ENCODE results near the gene CEP97.
"Not testable (repeated sequence)": the region's sequence is repeated elsewhere in the genome, so short reads cannot be mapped to it uniquely, and the experiment has no call there.

The CEP97 gene, protein sequence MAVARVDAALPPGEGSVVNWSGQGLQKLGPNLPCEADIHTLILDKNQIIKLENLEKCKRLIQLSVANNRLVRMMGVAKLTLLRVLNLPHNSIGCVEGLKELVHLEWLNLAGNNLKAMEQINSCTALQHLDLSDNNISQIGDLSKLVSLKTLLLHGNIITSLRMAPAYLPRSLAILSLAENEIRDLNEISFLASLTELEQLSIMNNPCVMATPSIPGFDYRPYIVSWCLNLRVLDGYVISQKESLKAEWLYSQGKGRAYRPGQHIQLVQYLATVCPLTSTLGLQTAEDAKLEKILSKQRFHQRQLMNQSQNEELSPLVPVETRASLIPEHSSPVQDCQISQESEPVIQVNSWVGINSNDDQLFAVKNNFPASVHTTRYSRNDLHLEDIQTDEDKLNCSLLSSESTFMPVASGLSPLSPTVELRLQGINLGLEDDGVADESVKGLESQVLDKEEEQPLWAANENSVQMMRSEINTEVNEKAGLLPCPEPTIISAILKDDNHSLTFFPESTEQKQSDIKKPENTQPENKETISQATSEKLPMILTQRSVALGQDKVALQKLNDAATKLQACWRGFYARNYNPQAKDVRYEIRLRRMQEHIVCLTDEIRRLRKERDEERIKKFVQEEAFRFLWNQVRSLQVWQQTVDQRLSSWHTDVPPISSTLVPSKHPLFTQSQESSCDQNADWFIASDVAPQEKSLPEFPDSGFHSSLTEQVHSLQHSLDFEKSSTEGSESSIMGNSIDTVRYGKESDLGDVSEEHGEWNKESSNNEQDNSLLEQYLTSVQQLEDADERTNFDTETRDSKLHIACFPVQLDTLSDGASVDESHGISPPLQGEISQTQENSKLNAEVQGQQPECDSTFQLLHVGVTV

DNA sequence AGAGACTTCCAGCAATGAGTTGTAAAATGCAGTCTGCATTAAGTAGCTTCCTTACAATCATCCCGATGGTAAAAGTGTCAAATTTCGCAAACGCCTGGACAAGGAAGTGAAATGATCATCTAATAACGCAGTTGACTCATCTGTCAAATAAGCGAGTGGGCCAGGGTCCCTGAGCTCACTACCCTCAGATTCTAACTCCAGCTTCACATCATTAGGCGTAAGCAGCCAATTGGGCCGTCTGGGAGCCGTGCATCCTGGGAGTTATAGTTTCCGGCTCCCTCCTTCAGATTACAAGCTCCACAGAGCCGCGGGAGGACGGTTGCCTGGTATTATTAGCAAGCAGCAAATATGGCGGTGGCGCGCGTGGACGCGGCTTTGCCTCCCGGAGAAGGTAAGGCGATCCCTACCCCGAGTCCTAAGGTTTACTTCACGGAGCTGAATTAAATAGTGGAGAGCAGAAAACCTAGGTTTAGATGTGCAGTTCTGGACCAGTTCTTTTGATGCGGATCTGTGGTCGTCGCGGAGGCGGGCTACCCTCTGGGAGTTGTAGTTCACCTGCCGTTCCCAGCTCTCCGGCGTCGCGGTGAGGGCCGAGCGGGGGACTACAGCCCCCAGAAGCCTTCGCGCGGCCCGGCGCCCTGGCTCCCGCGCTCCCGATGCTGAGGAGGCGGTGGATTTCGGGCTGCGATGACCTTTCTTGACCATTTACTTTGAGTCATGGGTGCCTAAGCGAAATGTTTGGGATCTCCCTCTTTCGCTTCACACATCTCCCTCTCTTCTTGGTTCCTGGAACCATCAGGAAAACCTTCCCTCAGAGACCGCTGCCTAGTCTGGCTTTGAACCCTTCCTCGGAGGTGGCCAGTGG, at the start of gene CEP97:
Gene CEP97, plus strand, starts transcription at position 286 of the 865 bp plus-strand sequence. Its CDS starts 63 bp downstream, at position 349.
- DNase-seq, result peak; percentile 84

- DNase-seq, result no peak
Measured at GRCh38 chr3:101675709-101676215, 48.7 kb upstream of the CEP97 start.

- peak; percentile 93 to 94 for DNase-seq
Measured at GRCh38 chr3:101676216-101676764, 48.1 kb upstream of the CEP97 start.

GRCh38 chr3:101676765-101677435, 47.5 kb upstream of the CEP97 start, which contains the start of gene ZBTB11:
Gene ZBTB11, minus strand, starts transcription at chr3:101677132. Its CDS starts 218 bp downstream, at chr3:101676914.
- DNase-seq, result peak; percentile 99 to 100

DNA sequence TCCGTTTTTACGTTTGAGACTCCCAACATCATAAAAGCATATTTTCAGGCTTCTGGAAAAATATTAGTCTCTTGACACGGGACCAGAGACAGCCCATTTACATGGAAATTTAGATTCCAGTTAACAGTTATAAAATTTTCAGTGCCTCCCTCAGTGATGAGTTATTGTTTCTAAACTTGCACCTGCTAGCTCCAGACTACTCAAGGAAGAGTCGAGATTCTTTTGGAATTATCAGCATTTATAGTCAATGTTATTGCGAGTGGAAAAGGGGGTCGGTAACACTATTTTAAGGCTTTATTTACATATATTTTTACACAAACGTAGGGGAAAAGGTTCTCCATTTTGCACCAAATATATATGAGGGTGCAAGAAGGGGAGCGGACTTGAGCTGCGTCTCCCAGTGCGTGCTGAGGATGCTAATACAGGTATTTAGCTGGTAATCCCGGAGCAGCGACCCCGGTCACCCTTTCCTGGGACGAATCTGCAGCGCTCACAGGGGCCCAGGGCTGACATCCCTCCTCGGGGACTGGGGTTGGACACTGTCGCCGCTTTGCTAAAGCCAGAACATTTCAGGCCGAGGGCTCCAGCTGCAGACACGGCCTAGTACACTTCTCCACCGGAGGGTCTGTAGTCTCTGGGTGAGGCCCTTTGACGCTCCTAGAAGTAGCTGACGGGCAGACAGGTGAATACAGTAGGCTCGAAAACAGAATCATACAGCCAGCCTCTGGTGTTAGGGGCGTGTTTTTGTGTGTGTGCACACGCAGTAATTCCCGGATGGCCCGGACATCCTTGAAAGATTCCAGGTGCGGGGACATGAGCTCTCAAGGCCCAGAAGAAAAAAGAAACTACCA, 46.8 kb upstream of the CEP97 start:
- no peak for DNase-seq

GRCh38 chr3:101678837-101679236, 45.6 kb upstream of the CEP97 start:
- DNase-seq, result not testable (repeated sequence)

- no peak for DNase-seq
Measured at GRCh38 chr3:101680466-101680865, 43.9 kb upstream of the CEP97 start.

- no peak for DNase-seq
Measured at GRCh38 chr3:101685050-101685400, 39.4 kb upstream of the CEP97 start.

- DNase-seq, result no peak
Measured at GRCh38 chr3:101685870-101686307, 38.5 kb upstream of the CEP97 start.

GRCh38 chr3:101687142-101687931, 37.1 kb upstream of the CEP97 start:
- DNase-seq, result no peak

GRCh38 chr3:101689286-101689685, 35.1 kb upstream of the CEP97 start:
- no peak for DNase-seq

GRCh38 chr3:101690972-101691371, 33.4 kb upstream of the CEP97 start:
- DNase-seq, result no peak

DNA sequence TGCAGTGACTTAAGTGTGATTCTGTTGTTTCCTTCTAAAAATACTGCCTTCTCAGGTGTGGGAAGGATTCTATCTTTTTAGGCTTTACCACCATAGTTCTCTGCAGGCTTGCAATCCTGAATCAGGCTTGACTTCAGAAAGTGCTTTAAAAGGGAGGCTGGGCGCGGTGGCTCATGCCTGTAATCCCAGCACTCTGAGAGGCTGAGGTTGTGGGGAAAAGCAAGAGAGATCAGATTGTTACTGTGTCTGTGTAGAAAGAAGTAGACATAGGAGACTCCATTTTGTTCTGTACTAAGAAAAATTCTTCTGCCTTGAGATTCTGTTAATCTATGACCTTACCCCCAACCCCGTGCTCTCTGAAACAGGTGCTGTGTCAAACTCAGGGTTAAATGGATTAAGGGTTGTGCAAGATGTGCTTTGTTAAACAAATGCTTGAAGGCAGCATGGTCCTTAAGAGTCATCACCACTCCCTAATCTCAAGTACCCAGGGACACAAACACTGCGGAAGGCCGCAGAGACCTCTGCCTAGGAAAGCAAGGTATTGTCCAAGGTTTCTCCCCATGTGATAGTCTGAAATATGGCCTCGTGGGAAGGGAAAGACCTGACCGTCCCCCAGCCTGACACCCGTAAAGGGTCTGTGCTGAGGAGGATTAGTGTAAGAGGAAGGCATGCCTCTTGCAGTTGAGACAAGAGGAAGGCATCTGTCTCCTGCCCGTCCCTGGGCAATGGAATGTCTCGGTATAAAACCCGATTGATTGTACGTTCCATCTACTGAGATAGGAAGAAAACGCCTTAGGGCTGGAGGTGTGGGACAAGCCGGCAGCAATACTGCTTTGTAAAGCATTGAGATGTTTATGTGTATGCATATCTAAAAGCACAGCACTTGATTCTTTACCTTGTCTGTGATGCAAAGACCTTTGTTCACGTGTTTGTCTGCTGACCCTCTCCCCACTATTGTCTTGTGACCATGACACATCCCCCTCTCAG, 32.4 kb upstream of the CEP97 start:
- DNase-seq, result not testable (repeated sequence)

GRCh38 chr3:101693540-101693939, 30.9 kb upstream of the CEP97 start:
- not testable (repeated sequence) for DNase-seq

GRCh38 chr3:101694836-101695235, 29.6 kb upstream of the CEP97 start:
- DNase-seq, result not testable (repeated sequence)

GRCh38 chr3:101695779-101696372, 28.5 kb upstream of the CEP97 start:
- peak; percentile 25 to 54 for DNase-seq

GRCh38 chr3:101701696-101702634, 22.4 kb upstream of the CEP97 start:
- DNase-seq, result no peak
